Upper lobe of left lung (tissue), 4 donors: ENCODE results near the gene GATA5.

Experiments
- EP300 ChIP-seq, 4 donors: sonication (generic); formaldehyde crosslinking; IDR thresholded peaks; one replicate each; pipeline ENCODE4 v1.5.1; 2017; ENCODE audit warnings: antibody characterized with exemption in 4 of 4, control low read depth in 2 of 4
- POLR2A ChIP-seq, 4 donors: fragments of 450-650 bp; IDR thresholded peaks; one replicate each; pipeline ENCODE4 v1.5.1; 2016 to 2017; ENCODE audit warnings: antibody characterized with exemption in 4 of 4, mild to moderate bottlenecking in 2 of 4
- POLR2AphosphoS5 ChIP-seq, 2 donors: sonication (generic); formaldehyde crosslinking; IDR thresholded peaks; one replicate each; pipeline ENCODE4 v1.5.1; 2017; ENCODE audit warnings: antibody characterized with exemption in 2 of 2
- TF ChIP-seq, protein P1 (sequence below), 6 experiments: fragments of 450-650 bp in 4 of 6; fragments of 200-600 bp in 2 of 6; sonication (generic) in 2 of 6; IDR thresholded peaks; one replicate each; pipeline ENCODE4 v1.5.1; 2016 to 2019; ENCODE audit warnings: antibody characterized with exemption in 6 of 6

DNA sequence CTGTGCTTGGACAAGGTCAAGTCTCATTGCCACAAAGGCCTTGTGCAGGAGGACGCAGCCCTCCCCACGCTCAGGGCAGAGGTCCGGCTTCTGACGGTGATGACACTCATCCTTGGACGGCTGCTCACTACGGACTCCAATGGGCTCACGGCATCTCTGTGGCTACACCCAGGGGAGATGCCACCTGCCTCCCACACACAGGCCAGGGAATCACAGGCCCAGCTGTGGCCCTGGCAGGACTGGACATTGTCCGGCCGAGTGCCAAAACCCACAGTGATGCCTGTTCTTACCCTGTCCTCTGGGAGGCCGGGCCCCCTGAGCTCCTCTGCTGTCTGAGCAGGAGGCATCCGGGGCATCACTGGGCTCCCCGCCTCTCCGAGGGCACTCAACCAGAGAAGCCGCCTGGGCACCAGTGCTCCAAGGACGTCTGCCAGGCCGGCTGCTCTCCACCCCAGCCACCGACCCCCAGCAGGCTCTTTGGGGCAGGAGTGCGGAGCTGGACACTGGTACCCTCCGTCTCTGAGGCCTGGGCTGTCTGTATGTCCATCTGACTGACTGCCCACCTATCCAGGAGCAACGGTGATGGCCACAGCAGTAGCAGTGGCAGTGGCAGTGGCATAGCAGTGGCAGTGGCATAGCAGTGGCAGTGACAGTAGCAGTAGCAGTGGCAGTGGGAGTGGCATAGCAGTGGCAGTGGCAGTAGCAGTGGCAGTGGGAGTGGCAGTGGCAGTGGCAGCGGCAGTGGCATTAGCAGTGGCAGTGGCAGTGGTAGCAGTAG lies 50.3 kb downstream of the GATA5 start:
- TF ChIP-seq, protein P1, sequence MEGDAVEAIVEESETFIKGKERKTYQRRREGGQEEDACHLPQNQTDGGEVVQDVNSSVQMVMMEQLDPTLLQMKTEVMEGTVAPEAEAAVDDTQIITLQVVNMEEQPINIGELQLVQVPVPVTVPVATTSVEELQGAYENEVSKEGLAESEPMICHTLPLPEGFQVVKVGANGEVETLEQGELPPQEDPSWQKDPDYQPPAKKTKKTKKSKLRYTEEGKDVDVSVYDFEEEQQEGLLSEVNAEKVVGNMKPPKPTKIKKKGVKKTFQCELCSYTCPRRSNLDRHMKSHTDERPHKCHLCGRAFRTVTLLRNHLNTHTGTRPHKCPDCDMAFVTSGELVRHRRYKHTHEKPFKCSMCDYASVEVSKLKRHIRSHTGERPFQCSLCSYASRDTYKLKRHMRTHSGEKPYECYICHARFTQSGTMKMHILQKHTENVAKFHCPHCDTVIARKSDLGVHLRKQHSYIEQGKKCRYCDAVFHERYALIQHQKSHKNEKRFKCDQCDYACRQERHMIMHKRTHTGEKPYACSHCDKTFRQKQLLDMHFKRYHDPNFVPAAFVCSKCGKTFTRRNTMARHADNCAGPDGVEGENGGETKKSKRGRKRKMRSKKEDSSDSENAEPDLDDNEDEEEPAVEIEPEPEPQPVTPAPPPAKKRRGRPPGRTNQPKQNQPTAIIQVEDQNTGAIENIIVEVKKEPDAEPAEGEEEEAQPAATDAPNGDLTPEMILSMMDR (IDR thresholded peaks at IDR 0.05), result no peak
- TF ChIP-seq POLR2A (IDR thresholded peaks at IDR 0.05) (no peak), POLR2AphosphoS5 (IDR thresholded peaks at IDR 0.05) (no peak), EP300 (IDR thresholded peaks at IDR 0.05) (no peak)
